Suprapubic skin (tissue), 3 donors: ENCODE measurements around the gene KRTAP4-6.

Source experiments
- POLR2A ChIP-seq, 2 donors: fragments of 450-650 bp; IDR thresholded peaks; one replicate each; pipeline ENCODE4 v1.6.1; 2017; ENCODE audit warnings: antibody characterized with exemption in 2 of 2, mild to moderate bottlenecking in 2 of 2, moderate library complexity in 2 of 2
- TF ChIP-seq, protein P1 (sequence below), 2 donors: fragments of 200-600 bp in 1 of 2; fragments of 450-650 bp in 1 of 2; sonication (generic) in 1 of 2; IDR thresholded peaks; one replicate each; pipeline ENCODE4 v1.5.1; 2016 to 2019; ENCODE audit warnings: antibody characterized with exemption in 2 of 2, mild to moderate bottlenecking in 1 of 2, moderate library complexity in 1 of 2

GRCh38 chr17:41103896-41104295, 36.4 kb downstream of the KRTAP4-6 start:
- TF ChIP-seq, protein P1, sequence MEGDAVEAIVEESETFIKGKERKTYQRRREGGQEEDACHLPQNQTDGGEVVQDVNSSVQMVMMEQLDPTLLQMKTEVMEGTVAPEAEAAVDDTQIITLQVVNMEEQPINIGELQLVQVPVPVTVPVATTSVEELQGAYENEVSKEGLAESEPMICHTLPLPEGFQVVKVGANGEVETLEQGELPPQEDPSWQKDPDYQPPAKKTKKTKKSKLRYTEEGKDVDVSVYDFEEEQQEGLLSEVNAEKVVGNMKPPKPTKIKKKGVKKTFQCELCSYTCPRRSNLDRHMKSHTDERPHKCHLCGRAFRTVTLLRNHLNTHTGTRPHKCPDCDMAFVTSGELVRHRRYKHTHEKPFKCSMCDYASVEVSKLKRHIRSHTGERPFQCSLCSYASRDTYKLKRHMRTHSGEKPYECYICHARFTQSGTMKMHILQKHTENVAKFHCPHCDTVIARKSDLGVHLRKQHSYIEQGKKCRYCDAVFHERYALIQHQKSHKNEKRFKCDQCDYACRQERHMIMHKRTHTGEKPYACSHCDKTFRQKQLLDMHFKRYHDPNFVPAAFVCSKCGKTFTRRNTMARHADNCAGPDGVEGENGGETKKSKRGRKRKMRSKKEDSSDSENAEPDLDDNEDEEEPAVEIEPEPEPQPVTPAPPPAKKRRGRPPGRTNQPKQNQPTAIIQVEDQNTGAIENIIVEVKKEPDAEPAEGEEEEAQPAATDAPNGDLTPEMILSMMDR (IDR thresholded peaks at IDR 0.05): no peak
- no peak for TF ChIP-seq POLR2A (IDR thresholded peaks at IDR 0.05)
